ENCODE results near the gene ACOT11.

DNA sequence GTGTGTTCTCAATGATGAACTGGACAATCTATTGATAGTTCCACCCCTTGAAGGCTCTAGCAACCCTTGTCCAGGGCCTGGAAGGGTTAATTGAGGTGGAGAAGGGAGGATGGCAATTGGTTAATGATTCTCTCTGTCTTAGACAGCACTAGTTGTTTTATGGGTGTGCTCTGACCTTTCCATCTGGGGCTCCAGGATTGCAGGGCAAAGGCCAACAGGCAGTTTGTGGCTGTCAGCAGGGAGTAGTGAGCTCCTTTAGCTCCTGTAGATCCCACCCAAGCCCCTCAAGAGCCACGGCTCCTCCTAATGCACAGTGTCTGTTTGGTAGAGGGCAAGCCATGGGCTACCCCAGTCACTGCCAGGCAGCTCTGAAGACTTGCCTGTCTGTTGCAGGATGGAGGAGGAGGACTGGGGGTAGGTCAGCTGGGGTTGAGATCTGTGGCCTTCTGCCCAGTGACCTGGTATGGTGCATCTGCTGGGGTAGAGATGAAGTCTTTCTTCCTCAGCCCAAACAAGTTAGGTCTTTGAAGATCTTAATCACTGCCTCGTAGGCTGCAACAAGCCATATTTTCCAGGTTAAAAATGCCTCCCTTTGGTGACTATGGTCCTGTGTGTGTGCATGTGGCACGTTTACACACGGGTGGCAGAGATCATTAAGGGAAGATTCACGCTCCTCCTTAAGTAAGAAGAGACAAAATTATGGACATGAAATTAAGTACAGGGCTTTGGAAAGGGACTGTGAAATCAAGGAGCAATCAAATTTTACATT is 101.3 kb downstream of the ACOT11 start:
- TF ChIP-seq, protein P1, sequence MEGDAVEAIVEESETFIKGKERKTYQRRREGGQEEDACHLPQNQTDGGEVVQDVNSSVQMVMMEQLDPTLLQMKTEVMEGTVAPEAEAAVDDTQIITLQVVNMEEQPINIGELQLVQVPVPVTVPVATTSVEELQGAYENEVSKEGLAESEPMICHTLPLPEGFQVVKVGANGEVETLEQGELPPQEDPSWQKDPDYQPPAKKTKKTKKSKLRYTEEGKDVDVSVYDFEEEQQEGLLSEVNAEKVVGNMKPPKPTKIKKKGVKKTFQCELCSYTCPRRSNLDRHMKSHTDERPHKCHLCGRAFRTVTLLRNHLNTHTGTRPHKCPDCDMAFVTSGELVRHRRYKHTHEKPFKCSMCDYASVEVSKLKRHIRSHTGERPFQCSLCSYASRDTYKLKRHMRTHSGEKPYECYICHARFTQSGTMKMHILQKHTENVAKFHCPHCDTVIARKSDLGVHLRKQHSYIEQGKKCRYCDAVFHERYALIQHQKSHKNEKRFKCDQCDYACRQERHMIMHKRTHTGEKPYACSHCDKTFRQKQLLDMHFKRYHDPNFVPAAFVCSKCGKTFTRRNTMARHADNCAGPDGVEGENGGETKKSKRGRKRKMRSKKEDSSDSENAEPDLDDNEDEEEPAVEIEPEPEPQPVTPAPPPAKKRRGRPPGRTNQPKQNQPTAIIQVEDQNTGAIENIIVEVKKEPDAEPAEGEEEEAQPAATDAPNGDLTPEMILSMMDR (IDR thresholded peaks at IDR 0.05; ENCODE audit: low read length), result no peak
- TF ChIP-seq EZH2phosphoT487 (IDR thresholded peaks at IDR 0.05; ENCODE audit: low read length) (no peak), EZH2 (optimal IDR thresholded peaks at IDR 0.05; ENCODE audit: low read depth, low read length) (no peak)

Measured in MM.1S (cell line).